ENCODE data around the gene RHCG. TPM values are rescaled to one million over a fixed set of nuclear protein-coding genes. Genes with fewer than 3 reads are reported as not detected.

RHCG gene
- total and polyA plus RNA-seq, 5 donors from 2014 or later = not detected

- Histone ChIP-seq H3K27me3 (ENCODE audit: control insufficient read depth, insufficient read depth, low read length) (peaks cover 13% of the 10 kb centered on the region), H3K27ac (ENCODE audit: insufficient read depth, low read length, poor library complexity, severe bottlenecking) (no peak overlapping the region), H3K36me3 (ENCODE audit: control insufficient read depth, insufficient read depth, low read length) (no peaks in the 10 kb centered on the region), H3K4me3 (ENCODE audit: low read depth, low read length) (no peak overlapping the region), H3K9me3 (ENCODE audit: control insufficient read depth in 2 of 2, low read length in 2 of 2) (no peaks in the 10 kb centered on the region), H3K4me1 (ENCODE audit: control insufficient read depth, insufficient read depth, low read length, poor library complexity, severe bottlenecking) (peaks cover 2% of the 10 kb centered on the region)
- no peak for DNase-seq
- no peak overlapping the region for H3K4me3 Mint-ChIP-seq
- peaks cover 0 to 2% (median 0%) of the 10 kb centered on the region in 4 donors for H3K4me1 Mint-ChIP-seq
- ATAC-seq (ENCODE audit: low read depth in 2 of 2) = no peak
- H3K27me3 Mint-ChIP-seq = peaks cover 34% of the 10 kb centered on the region
- no peaks in the 10 kb centered on the region for H3K36me3 Mint-ChIP-seq
- H3K27ac Mint-ChIP-seq = peak overlapping the region in 1 of 3 donors; percentile 41
- H3K9me3 Mint-ChIP-seq = peaks cover 0 to 2% (median 0%) of the 10 kb centered on the region in 7 donors
Measured at GRCh38 chr15:89501646-89502045, 5.3 kb upstream of the RHCG start.

DNA sequence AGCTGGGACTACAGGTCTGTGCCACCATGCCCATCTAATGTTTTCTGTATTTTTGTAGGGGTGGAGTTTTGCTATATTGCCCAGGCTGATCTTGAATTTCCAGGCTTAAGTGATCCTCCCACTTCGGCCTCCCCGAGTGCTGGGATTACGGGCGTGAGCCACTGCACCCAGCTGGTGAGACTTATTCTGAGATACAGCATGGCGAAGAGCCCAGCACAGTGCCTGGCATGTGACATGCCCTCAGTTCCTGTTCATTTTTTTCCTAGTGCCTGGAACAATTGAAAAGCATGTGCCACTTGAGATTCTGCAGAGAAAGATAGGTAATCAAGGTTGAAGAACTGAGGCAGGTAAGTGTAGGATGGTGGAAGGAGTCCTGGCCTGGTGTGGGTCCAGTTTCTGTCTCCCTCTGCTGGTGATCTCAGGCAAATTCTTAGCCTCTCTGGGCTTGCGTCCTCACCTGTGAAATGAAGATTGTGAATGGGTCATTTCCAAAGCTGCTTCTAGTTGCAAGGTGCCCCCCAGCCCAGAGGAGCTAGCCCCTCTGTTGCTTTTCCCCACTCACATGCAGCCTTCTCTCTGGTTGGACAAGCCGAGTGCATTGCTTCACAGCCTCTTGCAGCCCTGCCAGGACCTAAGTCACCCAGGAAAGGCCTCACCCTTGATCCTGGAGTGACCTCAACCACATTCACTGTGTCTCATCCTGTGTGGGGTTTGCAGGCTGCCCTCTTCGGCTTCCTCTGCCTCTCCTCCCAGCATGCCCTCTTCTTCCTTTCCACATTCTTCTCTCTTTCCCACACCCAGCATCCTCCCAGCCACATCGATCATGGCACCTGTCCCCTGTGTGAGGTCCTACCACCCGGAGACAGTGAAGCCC lies 4.3 kb upstream of the RHCG start:
- no peak overlapping the region for H3K27ac ChIP-seq (ENCODE audit: insufficient read depth, low read length, poor library complexity, severe bottlenecking)
- H3K9me3 ChIP-seq (ENCODE audit: control insufficient read depth in 2 of 2, low read length in 2 of 2) = no peaks in the 10 kb centered on the region
- Mint-ChIP-seq H3K4me3 (no peak overlapping the region), H3K27ac (no peak overlapping the region), H3K36me3 (no peaks in the 10 kb centered on the region), H3K4me1 (peaks cover 0 to 9% (median 0%) of the 10 kb centered on the region in 4 donors), H3K9me3 (peaks cover 0 to 2% (median 0%) of the 10 kb centered on the region in 7 donors), H3K27me3 (peaks cover 36% of the 10 kb centered on the region)
- ATAC-seq (ENCODE audit: low read depth in 2 of 2) (no peak), DNase-seq (peak in 1 of 3 donors; percentile 17)
- H3K36me3 ChIP-seq (ENCODE audit: control insufficient read depth, insufficient read depth, low read length) = no peaks in the 10 kb centered on the region
- no peak overlapping the region for H3K4me3 ChIP-seq (ENCODE audit: low read depth, low read length)
- H3K27me3 ChIP-seq (ENCODE audit: control insufficient read depth, insufficient read depth, low read length) = peaks cover 17% of the 10 kb centered on the region
- H3K4me1 ChIP-seq (ENCODE audit: control insufficient read depth, insufficient read depth, low read length, poor library complexity, severe bottlenecking) = peaks cover 8% of the 10 kb centered on the region

DNA sequence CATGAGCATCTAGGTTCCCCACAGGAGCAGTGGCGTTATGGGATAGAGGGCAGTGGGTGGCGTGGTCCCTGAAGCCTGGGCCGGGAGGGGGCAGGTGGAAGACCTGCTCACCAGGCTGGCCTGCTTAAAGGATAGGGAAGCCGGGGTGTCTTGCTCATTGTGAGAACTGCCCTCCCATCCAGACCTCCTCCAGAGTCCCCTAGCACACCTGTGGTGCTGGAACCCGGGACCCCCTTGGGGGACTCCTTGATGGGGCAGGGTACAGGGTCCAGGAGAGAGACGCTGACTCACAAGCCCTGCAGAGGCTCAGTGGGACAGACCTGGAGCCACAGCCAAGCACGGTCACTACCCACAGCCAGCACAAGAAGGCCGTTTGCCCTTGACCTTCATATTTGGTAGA lies 2.8 kb upstream of the RHCG start:
- Mint-ChIP-seq H3K27ac (no peak overlapping the region), H3K36me3 (no peaks in the 10 kb centered on the region), H3K4me1 (peaks cover 0 to 11% (median 0%) of the 10 kb centered on the region in 4 donors), H3K9me3 (peaks cover 0 to 2% (median 0%) of the 10 kb centered on the region in 7 donors), H3K4me3 (no peak overlapping the region), H3K27me3 (peaks cover 45% of the 10 kb centered on the region)
- H3K9me3 ChIP-seq (ENCODE audit: control insufficient read depth in 2 of 2, low read length in 2 of 2) = no peaks in the 10 kb centered on the region
- ATAC-seq (ENCODE audit: low read depth in 2 of 2) = no peak
- no peak overlapping the region for H3K27ac ChIP-seq (ENCODE audit: insufficient read depth, low read length, poor library complexity, severe bottlenecking)
- H3K4me3 ChIP-seq (ENCODE audit: low read depth, low read length) = no peak overlapping the region
- H3K4me1 ChIP-seq (ENCODE audit: control insufficient read depth, insufficient read depth, low read length, poor library complexity, severe bottlenecking) = peaks cover 8% of the 10 kb centered on the region
- no peak for DNase-seq
- H3K36me3 ChIP-seq (ENCODE audit: control insufficient read depth, insufficient read depth, low read length) = no peaks in the 10 kb centered on the region
- H3K27me3 ChIP-seq (ENCODE audit: control insufficient read depth, insufficient read depth, low read length) = peaks cover 16% of the 10 kb centered on the region

DNA sequence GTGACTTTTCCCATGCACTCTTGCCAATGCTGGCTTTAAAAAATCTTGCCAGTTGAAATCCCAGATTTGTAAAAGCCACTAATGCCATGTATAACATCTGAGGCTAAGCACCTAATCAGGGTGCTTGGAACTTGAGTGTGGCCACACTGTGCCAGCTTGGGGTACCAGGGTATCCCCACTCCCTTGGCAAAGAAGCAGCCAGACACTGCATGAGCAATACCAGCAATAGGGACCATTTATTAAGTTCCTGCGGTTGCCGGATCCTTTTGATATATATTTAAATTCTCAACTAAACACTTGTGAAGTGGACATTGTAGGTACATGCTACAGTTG lies 2.2 kb upstream of the RHCG start:
- Mint-ChIP-seq H3K36me3 (no peaks in the 10 kb centered on the region), H3K27me3 (peaks cover 49% of the 10 kb centered on the region), H3K9me3 (peaks cover 0 to 2% (median 0%) of the 10 kb centered on the region in 7 donors), H3K4me1 (peaks cover 0 to 11% (median 0%) of the 10 kb centered on the region in 4 donors), H3K4me3 (no peak overlapping the region), H3K27ac (no peak overlapping the region)
- Histone ChIP-seq H3K4me1 (ENCODE audit: control insufficient read depth, insufficient read depth, low read length, poor library complexity, severe bottlenecking) (peaks cover 8% of the 10 kb centered on the region), H3K4me3 (ENCODE audit: low read depth, low read length) (no peak overlapping the region), H3K9me3 (ENCODE audit: control insufficient read depth in 2 of 2, low read length in 2 of 2) (no peaks in the 10 kb centered on the region), H3K27ac (ENCODE audit: insufficient read depth, low read length, poor library complexity, severe bottlenecking) (no peak overlapping the region), H3K36me3 (ENCODE audit: control insufficient read depth, insufficient read depth, low read length) (no peaks in the 10 kb centered on the region), H3K27me3 (ENCODE audit: control insufficient read depth, insufficient read depth, low read length) (peaks cover 16% of the 10 kb centered on the region)
- ATAC-seq (ENCODE audit: low read depth in 2 of 2) (no peak), DNase-seq (no peak)

DNA sequence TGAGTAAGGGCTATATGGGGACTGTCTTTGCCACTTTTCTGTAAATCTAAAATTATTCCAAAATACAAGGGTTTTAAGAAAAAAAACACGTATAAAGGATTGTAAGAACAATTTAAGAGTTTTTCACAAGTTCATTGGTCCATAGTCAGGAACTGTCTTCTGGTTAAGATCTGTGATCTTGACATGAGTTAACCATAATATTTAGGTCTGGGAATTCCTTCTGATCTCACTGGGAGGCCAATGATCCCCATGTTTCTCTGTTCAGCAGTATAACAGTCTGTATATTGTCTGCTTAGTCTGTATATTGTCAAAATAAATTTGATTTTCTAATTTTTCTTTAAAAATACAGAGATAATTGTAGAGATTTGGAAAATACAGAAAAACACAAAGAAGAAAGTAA lies 848 bp upstream of the RHCG start:
- no peak overlapping the region for H3K4me3 Mint-ChIP-seq
- H3K27ac Mint-ChIP-seq = no peak overlapping the region
- peaks cover 55% of the 10 kb centered on the region for H3K27me3 Mint-ChIP-seq
- no peak overlapping the region for H3K4me3 ChIP-seq (ENCODE audit: low read depth, low read length)
- DNase-seq = no peak
- peaks cover 0 to 2% (median 0%) of the 10 kb centered on the region in 7 donors for H3K9me3 Mint-ChIP-seq
- no peaks in the 10 kb centered on the region for H3K36me3 Mint-ChIP-seq
- no peak for ATAC-seq (ENCODE audit: low read depth in 2 of 2)
- H3K27ac ChIP-seq (ENCODE audit: insufficient read depth, low read length, poor library complexity, severe bottlenecking) = no peak overlapping the region
- H3K4me1 ChIP-seq (ENCODE audit: control insufficient read depth, insufficient read depth, low read length, poor library complexity, severe bottlenecking) = peaks cover 8% of the 10 kb centered on the region
- H3K9me3 ChIP-seq (ENCODE audit: control insufficient read depth in 2 of 2, low read length in 2 of 2) = no peaks in the 10 kb centered on the region
- H3K36me3 ChIP-seq (ENCODE audit: control insufficient read depth, insufficient read depth, low read length) = no peaks in the 10 kb centered on the region
- peaks cover 16% of the 10 kb centered on the region for H3K27me3 ChIP-seq (ENCODE audit: control insufficient read depth, insufficient read depth, low read length)
- peaks cover 0 to 11% (median 0%) of the 10 kb centered on the region in 4 donors for H3K4me1 Mint-ChIP-seq

- Histone ChIP-seq H3K36me3 (ENCODE audit: control insufficient read depth, insufficient read depth, low read length) (no peaks in the 10 kb centered on the region), H3K4me3 (ENCODE audit: low read depth, low read length) (no peak overlapping the region), H3K27me3 (ENCODE audit: control insufficient read depth, insufficient read depth, low read length) (peaks cover 16% of the 10 kb centered on the region), H3K27ac (ENCODE audit: insufficient read depth, low read length, poor library complexity, severe bottlenecking) (no peak overlapping the region), H3K9me3 (ENCODE audit: control insufficient read depth in 2 of 2, low read length in 2 of 2) (no peaks in the 10 kb centered on the region), H3K4me1 (ENCODE audit: control insufficient read depth, insufficient read depth, low read length, poor library complexity, severe bottlenecking) (peaks cover 8% of the 10 kb centered on the region)
- H3K36me3 Mint-ChIP-seq = no peaks in the 10 kb centered on the region
- peaks cover 0 to 2% (median 0%) of the 10 kb centered on the region in 7 donors for H3K9me3 Mint-ChIP-seq
- H3K4me3 Mint-ChIP-seq = peak overlapping the region in 2 of 4 donors; percentile 33 to 36
- H3K4me1 Mint-ChIP-seq = peaks cover 0 to 11% (median 0%) of the 10 kb centered on the region in 4 donors
- DNase-seq (no peak), ATAC-seq (ENCODE audit: low read depth in 2 of 2) (no peak)
- peaks cover 52% of the 10 kb centered on the region for H3K27me3 Mint-ChIP-seq
- no peak overlapping the region for H3K27ac Mint-ChIP-seq
Measured at GRCh38 chr15:89495638-89496145, 691 bp downstream of the RHCG start.

- Mint-ChIP-seq H3K36me3 (no peaks in the 10 kb centered on the region), H3K27ac (no peak overlapping the region), H3K4me1 (peaks cover 0 to 11% (median 0%) of the 10 kb centered on the region in 4 donors), H3K9me3 (peaks cover 0 to 2% (median 0%) of the 10 kb centered on the region in 7 donors), H3K4me3 (no peak overlapping the region), H3K27me3 (peaks cover 52% of the 10 kb centered on the region)
- H3K27me3 ChIP-seq (ENCODE audit: control insufficient read depth, insufficient read depth, low read length) = peaks cover 16% of the 10 kb centered on the region
- H3K9me3 ChIP-seq (ENCODE audit: control insufficient read depth in 2 of 2, low read length in 2 of 2) = no peaks in the 10 kb centered on the region
- peaks cover 8% of the 10 kb centered on the region for H3K4me1 ChIP-seq (ENCODE audit: control insufficient read depth, insufficient read depth, low read length, poor library complexity, severe bottlenecking)
- H3K27ac ChIP-seq (ENCODE audit: insufficient read depth, low read length, poor library complexity, severe bottlenecking) = no peak overlapping the region
- ATAC-seq (ENCODE audit: low read depth in 2 of 2) (no peak), DNase-seq (peak in 1 of 3 donors; percentile 38)
- H3K4me3 ChIP-seq (ENCODE audit: low read depth, low read length) = no peak overlapping the region
- no peaks in the 10 kb centered on the region for H3K36me3 ChIP-seq (ENCODE audit: control insufficient read depth, insufficient read depth, low read length)
Measured at GRCh38 chr15:89494941-89495637, 1.3 kb downstream of the RHCG start.
